ENCODE data around the gene ZCCHC7. TPM values are rescaled to one million over a fixed set of nuclear protein-coding genes. Genes with fewer than 3 reads are reported as not detected.
"Not testable (repeated sequence)": the region's sequence is repeated elsewhere in the genome, so short reads cannot be mapped to it uniquely, and the experiment has no call there.

ZCCHC7 gene
- total RNA-seq, 1 experiment from 2014 or later: 31.2 TPM

DNA sequence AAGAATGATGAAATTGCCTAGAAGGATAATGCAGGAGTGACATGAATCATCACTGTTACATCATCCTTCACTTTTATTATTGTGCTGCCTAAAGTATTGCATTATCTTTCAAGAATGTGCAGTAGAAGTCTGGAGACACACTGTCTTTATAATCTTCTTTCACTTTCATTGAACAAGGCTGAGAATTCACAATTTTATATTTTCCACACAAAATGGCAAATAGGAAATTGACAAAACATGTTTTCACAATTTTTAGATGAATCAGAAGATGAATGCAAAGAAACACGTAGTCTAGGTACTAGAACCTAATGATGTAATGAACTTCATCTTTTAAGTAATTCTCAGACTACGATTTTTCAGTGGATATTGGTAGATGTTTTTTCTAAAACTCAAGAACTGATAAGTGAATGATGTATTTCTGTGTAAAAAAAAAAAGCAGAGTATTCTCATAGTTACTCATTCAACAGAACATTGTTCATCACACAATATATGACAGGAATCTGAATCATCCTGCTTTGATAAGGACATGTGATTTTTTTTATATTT lies 170.6 kb downstream of the ZCCHC7 start (continued):
- TF ChIP-seq, protein P1, sequence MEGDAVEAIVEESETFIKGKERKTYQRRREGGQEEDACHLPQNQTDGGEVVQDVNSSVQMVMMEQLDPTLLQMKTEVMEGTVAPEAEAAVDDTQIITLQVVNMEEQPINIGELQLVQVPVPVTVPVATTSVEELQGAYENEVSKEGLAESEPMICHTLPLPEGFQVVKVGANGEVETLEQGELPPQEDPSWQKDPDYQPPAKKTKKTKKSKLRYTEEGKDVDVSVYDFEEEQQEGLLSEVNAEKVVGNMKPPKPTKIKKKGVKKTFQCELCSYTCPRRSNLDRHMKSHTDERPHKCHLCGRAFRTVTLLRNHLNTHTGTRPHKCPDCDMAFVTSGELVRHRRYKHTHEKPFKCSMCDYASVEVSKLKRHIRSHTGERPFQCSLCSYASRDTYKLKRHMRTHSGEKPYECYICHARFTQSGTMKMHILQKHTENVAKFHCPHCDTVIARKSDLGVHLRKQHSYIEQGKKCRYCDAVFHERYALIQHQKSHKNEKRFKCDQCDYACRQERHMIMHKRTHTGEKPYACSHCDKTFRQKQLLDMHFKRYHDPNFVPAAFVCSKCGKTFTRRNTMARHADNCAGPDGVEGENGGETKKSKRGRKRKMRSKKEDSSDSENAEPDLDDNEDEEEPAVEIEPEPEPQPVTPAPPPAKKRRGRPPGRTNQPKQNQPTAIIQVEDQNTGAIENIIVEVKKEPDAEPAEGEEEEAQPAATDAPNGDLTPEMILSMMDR (IDR thresholded peaks at IDR 0.05 in 2 of 3, conservative IDR thresholded peaks at IDR 0.05 in 1 of 3; ENCODE audit: borderline replicate concordance in 1 of 3, insufficient read depth in 1 of 3, low read depth in 2 of 3, low read length in 2 of 3): no peak

DNA sequence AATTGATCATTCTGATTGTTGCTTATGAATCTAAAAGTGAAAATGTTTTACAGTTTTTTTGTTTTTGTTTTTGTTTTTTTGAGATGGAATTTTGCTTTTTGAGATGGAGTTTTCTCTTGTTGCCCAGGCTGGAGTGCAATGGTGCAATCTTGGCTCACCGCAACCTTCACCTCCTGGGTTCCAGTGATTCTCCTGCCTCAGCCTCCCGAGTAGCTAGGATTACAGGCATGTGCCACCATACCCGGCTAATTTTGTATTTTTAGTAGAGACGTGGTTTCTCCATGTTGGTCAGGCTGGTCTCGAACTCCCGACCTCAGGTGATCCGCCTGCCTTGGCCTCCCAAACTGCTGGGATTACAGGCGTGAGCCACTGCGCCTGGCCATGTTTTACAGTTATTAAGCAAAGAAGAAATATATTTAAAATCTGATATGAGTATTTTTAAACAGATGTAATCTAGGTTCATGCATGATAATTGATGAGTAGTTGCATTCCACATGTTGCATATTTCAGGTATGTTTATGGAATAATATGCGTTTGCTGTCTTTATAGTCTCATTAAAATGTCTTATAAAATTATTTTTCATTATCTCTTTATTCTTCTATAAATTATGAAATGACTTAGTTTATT lies 171.4 kb downstream of the ZCCHC7 start:
- H2AFZ ChIP-seq (ENCODE audit: low read depth, low read length, poor library complexity, severe bottlenecking); intact Hi-C loops (cut with micrococcal nuclease); H4K20me1 ChIP-seq (ENCODE audit: insufficient read depth); H3K27me3 ChIP-seq (ENCODE audit: insufficient read depth, low read length); H3K4me2 ChIP-seq (ENCODE audit: low read length); H3K9me2 ChIP-seq (ENCODE audit: insufficient read depth); RAD21 ChIA-PET (ENCODE audit: low non-redundant PET in 1 of 2, low total read pairs in 2 of 2, uncharacterized antibody in 2 of 2, unreplicated experiment in 2 of 2); H3K9me3 ChIP-seq (ENCODE audit: control insufficient read depth in 1 of 2, insufficient read depth in 1 of 2, low read depth in 1 of 2, low read length in 2 of 2); H3K4me1 ChIP-seq (ENCODE audit: control insufficient read depth in 1 of 2, insufficient read depth in 2 of 2, low read length in 2 of 2); H3K4me3 ChIP-seq (replicated peaks in 1 of 2; ENCODE audit: low read depth in 1 of 2, low read length in 2 of 2); H3K9ac ChIP-seq (ENCODE audit: low read length); ATAC-seq; POLR2A ChIA-PET; H3K36me3 ChIP-seq (ENCODE audit: control insufficient read depth in 1 of 2, insufficient read depth in 2 of 2, low read length in 2 of 2); DNase-seq (ENCODE audit: low read depth, low spot score); CTCF ChIA-PET; BruUV-seq (replicated peaks); H3K27ac ChIP-seq (ENCODE audit: low read depth, low read length): not testable (repeated sequence)
- H3K79me2 ChIP-seq (ENCODE audit: insufficient read depth, low read length): peaks cover 15% of the 10 kb centered on the region

DNA sequence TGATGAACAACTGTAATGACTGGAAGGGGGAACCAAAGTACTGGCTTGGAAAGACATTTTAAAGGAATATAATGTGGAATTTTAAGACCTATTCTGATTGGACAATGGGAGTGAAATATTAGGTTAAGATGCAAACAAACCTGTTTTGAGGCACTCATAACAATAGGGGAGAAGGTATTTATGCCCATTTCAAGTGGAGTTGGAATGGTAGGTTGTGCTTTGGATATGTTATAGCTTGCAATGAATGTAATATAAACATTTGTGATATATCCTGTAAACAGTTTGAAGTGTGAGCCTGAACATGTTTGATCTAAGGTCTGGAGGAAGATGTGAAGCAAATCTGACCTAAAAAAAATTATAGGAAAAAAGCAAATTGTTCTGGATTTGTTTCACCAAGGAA lies 172.5 kb downstream of the ZCCHC7 start:
- no peak overlapping the region for H3K4me3 ChIP-seq (replicated peaks in 1 of 2; ENCODE audit: low read depth in 1 of 2, low read length in 2 of 2)
- no TSS peak for BruUV-seq (replicated peaks)
- H3K27me3 ChIP-seq (ENCODE audit: insufficient read depth, low read length): no peaks in the 10 kb centered on the region
- TF ChIP-seq EZH2phosphoT487 (IDR thresholded peaks at IDR 0.05; ENCODE audit: borderline replicate concordance): no peak
- no peak for TF ChIP-seq ZFX (IDR thresholded peaks at IDR 0.05)
- TF ChIP-seq, protein P2, sequence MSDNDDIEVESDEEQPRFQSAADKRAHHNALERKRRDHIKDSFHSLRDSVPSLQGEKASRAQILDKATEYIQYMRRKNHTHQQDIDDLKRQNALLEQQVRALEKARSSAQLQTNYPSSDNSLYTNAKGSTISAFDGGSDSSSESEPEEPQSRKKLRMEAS (IDR thresholded peaks at IDR 0.05): no peak
- no peak for TF ChIP-seq POLR2A (IDR thresholded peaks at IDR 0.05; ENCODE audit: borderline replicate concordance, extremely low read depth, insufficient read depth, insufficient read length)
- TF ChIP-seq, protein P3, sequence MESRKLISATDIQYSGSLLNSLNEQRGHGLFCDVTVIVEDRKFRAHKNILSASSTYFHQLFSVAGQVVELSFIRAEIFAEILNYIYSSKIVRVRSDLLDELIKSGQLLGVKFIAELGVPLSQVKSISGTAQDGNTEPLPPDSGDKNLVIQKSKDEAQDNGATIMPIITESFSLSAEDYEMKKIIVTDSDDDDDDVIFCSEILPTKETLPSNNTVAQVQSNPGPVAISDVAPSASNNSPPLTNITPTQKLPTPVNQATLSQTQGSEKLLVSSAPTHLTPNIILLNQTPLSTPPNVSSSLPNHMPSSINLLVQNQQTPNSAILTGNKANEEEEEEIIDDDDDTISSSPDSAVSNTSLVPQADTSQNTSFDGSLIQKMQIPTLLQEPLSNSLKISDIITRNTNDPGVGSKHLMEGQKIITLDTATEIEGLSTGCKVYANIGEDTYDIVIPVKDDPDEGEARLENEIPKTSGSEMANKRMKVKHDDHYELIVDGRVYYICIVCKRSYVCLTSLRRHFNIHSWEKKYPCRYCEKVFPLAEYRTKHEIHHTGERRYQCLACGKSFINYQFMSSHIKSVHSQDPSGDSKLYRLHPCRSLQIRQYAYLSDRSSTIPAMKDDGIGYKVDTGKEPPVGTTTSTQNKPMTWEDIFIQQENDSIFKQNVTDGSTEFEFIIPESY (IDR thresholded peaks at IDR 0.05; ENCODE audit: extremely low read depth, insufficient replicate concordance, low read length): no peak
- no peak for TF ChIP-seq EGR1 (IDR thresholded peaks at IDR 0.05; ENCODE audit: low read depth)
- TF ChIP-seq CBX3 (IDR thresholded peaks at IDR 0.05; ENCODE audit: low read depth): no peak
- H3K4me1 ChIP-seq (ENCODE audit: control insufficient read depth in 1 of 2, insufficient read depth in 2 of 2, low read length in 2 of 2): peaks cover 5 to 9% of the 10 kb centered on the region in 2 experiments; a peak in 3 of 4 replicates
- no peak overlapping the region for H3K9ac ChIP-seq (ENCODE audit: low read length)
- RAD21 ChIA-PET (ENCODE audit: low non-redundant PET in 1 of 2, low total read pairs in 2 of 2, uncharacterized antibody in 2 of 2, unreplicated experiment in 2 of 2): no interaction called here
- H3K27ac ChIP-seq (ENCODE audit: low read depth, low read length): no peak overlapping the region
- ATAC-seq (no peak), DNase-seq (ENCODE audit: low read depth, low spot score) (no peak)
- no peaks in the 10 kb centered on the region for H3K36me3 ChIP-seq (ENCODE audit: control insufficient read depth in 1 of 2, insufficient read depth in 2 of 2, low read length in 2 of 2)
- no peaks in the 10 kb centered on the region for H3K9me3 ChIP-seq (ENCODE audit: control insufficient read depth in 1 of 2, insufficient read depth in 1 of 2, low read depth in 1 of 2, low read length in 2 of 2)
- peaks cover 13% of the 10 kb centered on the region for H3K79me2 ChIP-seq (ENCODE audit: insufficient read depth, low read length)
- intact Hi-C loops (cut with micrococcal nuclease): no loop called here
- no peaks in the 10 kb centered on the region for H3K9me2 ChIP-seq (ENCODE audit: insufficient read depth)
- H4K20me1 ChIP-seq (ENCODE audit: insufficient read depth): no peaks in the 10 kb centered on the region
- CTCF ChIA-PET: interaction anchor here (0.7 kb wide), 1 partner anchor 98 kb away, joined by 3 read pairs; no protein-coding TSS in a partner anchor
- POLR2A ChIA-PET: no interaction called here
- H3K4me2 ChIP-seq (ENCODE audit: low read length): no peak overlapping the region
- no peak overlapping the region for H2AFZ ChIP-seq (ENCODE audit: low read depth, low read length, poor library complexity, severe bottlenecking)

Data from HCT116 (cell line).